HG03196 (cell line): ENCODE measurements around the gene TNPO3.
"Not testable (repeated sequence)": the region's sequence is repeated elsewhere in the genome, so short reads cannot be mapped to it uniquely, and the experiment has no call there.

Experiments
- ATAC-seq: cut with Tn5 transposase; IDR thresholded peaks from one replicate; pipeline ENCODE4 v1.9.1; 2021; ENCODE audit not compliant: unreplicated experiment

TNPO3 gene

GRCh38 chr7:128968624-128969023 lies 86.3 kb downstream of the TNPO3 start:
- ATAC-seq: no peak

- ATAC-seq: peak; percentile 64
Measured at GRCh38 chr7:128963327-128963757, 91.6 kb downstream of the TNPO3 start.

GRCh38 chr7:128962899-128963298 lies 92.0 kb downstream of the TNPO3 start:
- peak; percentile 24 for ATAC-seq

GRCh38 chr7:128961030-128961659 lies 93.8 kb downstream of the TNPO3 start:
- ATAC-seq: no peak

DNA sequence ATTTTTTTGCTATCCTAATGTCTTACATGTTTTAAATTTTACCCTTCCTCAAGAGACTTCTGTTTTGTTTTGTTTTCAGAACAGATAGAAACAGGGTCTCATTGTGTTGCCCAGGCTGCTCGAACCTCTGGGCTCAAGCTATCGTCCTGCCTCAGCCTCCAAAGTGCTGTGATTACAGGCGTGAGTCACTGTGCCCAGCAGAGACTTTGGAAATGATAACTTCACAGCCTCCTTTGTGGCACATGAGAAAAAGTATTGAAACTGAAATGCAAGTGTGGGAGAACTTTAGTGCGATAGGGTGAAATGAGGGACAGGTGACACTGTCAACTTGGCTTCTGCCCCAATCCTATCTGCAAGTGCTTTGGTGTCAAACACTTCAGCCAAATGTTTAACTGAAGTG lies 95.6 kb downstream of the TNPO3 start:
- ATAC-seq: no peak

DNA sequence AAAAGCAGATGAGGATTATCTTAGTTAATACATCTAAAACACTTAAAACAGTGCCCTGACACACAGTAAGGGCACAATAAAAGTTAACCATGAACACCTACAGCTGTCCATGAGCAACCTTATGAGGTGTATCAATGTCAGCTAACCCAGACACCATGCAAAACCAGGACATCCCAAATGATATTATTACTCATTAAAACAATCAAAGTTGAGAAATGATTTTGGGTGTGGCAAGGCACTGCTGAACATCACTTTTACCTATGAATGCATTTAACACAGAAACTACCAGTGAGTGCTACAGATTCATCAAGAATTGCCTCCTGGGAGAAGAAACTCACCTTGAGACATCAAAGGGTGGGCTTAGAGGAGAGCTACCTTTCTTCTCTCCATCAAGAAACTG lies 98.9 kb downstream of the TNPO3 start:
- ATAC-seq: no peak

DNA sequence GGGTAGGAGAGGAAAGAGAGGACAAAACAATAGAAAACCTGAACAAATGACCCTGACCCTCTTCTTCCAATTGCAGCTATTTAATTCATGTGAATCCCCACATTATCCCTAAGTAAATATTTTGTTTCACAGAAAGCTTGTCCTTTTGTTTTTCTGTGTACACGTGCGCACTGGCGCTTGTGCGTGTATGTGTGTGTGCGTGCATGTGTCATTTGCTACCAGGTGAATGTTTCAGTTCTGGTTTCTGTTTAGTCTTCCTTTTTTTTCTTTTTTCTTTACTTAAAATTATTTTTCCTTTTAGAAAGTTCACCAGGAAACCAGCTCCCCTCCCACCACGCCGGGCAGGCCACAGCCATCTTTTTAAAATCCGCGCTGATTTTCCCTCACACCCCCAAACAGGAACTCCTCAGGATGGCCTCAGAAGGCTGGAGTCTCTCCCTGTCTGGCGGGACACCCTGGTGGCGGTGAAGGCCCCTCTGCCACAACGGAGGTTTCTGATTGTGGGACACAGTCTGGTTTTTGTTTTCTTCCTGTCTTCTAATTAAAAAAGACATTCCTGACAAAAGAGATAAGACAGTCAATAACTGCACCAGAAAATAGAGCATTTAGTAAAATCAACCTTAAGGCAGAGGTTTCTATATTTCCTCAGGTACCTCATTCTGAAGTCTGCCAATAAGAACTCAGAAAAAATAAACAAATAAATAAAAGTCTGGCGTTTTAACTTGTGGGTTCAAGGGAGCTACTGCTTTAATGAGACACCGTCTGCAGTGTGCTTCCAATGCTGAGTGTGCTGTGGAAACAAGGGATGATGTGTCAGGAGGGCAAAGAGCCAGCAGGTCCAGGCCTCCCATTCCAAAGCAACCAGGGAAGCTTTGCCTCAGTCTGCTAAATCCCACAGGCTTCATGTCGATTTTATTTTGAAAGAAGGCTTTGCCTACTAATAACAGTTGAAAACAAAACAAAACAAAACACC lies 99.8 kb downstream of the TNPO3 start:
- no peak for ATAC-seq

- no peak for ATAC-seq
Measured at GRCh38 chr7:128954150-128954549, 100.8 kb downstream of the TNPO3 start.

- ATAC-seq: no peak
Measured at GRCh38 chr7:128951296-128951695, 103.6 kb downstream of the TNPO3 start.

DNA sequence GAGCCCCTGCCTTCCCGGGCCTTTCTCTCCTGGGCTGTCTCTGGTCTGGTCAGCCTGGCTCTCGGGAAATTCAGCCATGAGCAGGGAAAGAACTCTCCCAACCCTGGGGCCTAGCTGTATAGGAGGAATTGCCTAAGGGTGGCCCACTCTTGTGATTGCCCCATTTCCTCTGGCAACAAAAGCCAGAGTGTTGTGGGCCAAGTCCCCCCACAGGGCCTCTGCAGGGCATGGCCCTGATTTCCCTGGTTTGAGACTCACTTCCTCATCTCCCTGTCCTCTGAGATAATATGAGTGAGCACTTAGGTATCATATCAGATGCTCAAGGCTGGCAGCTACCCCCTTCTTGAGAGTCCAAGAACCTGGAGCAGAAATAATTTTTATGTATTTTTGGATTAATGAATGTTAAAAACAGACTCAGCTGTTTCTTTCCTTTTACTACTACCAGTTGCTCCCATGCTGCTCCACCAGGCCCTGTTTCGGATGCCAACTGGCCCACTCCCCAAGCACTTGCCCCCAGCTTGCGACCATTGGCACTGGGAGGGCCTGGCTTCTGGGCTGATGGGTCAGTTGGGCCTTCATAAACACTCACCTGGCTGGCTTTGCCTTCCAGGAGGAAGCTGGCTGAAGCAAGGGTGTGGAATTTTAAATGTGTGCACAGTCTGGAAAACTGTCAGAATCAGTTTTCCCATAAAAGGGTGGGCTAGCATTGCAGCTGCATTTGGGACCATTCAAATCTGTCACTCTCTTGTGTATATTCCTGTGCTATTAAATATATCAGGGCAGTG lies 105.7 kb downstream of the TNPO3 start:
- ATAC-seq: no peak

GRCh38 chr7:128948312-128948973 lies 106.5 kb downstream of the TNPO3 start:
- no peak for ATAC-seq

DNA sequence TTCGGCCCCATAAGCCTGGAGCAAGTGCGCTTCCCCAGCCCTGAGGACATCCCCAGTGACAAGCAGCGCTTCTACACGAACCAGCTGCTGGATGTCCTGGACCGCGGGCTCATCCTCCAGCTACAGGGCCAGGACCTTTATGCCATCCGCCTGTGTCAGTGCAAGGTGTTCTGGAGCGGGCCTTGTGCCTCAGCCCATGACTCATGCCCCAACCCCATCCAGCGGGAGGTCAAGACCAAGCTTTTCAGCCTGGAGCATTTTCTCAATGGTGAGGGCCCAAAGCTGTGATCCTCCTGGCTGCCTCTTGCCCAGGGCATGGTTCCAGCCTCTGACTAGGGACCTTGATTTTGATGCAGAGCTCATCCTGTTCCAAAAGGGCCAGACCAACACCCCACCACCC lies 107.1 kb downstream of the TNPO3 start:
- ATAC-seq: no peak

- no peak for ATAC-seq
Measured at GRCh38 chr7:128946936-128947830, 107.7 kb downstream of the TNPO3 start.

DNA sequence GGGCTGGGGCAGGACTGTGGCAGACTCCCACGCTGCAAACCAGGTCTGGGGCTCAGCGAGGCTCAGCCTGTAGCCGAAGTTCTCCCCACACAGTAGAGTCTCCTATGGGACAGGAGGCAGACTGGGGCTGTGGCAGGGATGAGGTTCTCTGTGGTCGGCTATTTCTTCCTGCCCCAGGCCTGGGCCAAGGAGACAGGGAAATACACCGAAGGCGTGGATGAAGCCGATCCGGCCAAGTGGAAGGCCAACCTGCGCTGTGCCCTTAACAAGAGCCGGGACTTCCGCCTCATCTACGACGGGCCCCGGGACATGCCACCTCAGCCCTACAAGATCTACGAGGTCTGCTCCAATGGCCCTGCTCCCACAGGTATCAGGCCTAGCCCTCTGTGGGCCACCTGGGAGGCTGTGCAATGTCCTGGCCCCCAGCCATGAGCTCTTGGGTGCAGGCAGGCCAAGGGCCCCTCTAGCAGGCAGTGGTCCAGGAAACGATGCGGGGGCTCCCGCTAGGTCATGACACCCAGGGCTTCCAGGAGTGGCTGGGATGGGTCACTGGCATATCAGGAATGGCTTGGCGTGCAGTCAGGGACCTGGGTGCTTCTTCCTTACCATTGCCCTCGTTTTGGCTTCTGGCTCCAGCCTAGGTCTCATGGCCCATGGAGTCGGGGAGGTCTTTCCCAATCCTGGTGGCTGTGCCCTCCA lies 109.1 kb downstream of the TNPO3 start:
- ATAC-seq: no peak

DNA sequence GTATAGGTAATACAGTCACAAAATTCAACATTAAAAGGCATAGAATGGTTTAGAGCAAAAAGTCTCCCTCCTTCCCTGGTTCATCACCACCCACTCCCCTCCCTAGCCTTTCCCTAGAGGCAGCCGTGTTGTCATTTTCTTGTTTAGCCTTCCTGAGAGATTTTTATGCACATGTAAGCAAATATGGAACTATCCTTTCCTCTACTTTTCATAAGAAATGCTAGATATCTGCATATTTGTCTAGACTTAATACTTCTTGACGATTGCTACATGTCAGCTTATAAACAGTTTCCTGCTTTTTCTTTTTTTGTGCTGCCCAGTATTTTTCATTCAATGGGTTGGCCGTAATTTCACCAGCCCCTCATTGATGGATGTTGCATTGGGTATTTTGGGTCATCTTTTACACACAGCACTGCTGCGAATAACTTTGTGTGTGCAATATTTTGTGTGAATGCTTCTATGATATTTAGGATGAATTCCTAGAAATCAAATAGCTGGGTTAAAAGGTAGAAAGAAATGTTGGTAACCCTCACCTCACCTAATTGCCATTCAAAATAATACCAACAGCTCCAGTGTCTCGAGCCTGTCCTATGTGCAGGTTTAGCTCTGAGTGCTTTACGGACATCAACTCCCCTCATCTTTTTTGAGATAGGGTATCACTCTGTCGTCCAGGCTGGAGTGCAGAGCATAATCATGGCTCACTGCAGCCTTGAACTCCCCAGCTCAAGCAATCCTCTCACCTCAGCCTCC lies 110.2 kb downstream of the TNPO3 start:
- ATAC-seq: no peak

GRCh38 chr7:128943251-128943650 lies 111.7 kb downstream of the TNPO3 start:
- ATAC-seq: not testable (repeated sequence)

DNA sequence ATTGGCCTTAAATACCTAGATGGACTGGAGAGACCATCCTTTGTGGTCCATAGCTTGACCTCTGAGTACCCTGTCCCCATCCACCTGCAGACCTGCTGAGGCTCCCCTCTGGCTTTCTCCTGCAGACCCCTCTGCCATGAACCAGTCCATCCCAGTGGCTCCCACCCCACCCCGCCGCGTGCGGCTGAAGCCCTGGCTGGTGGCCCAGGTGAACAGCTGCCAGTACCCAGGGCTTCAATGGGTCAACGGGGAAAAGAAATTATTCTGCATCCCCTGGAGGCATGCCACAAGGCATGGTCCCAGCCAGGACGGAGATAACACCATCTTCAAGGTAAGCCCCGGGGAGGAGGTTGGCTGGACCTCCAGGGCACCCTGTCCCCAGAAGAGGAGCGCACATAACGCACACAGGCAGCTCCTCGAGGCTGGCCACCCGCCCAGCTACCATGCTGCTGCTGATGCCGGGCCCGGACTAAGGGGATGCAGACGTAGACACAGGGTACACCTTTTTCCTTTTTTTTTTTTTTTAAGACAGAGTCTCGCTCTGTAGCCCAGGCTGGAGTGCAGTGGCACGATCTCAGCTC lies 112.9 kb downstream of the TNPO3 start:
- no peak for ATAC-seq

GRCh38 chr7:128941323-128941890 lies 113.5 kb downstream of the TNPO3 start:
- no peak for ATAC-seq
